ENCODE data around the gene PCDHGA2. TPM values are rescaled to one million over a fixed set of nuclear protein-coding genes. Genes with fewer than 3 reads are reported as not detected.

PCDHGA2 gene
- 10 to 100 TPM in 6 of 9 donors, 1 to 10 TPM in 3; 5.8 to 15.1 (median 10.7) TPM for total RNA-seq
- polyA plus RNA-seq, result 1 to 10 TPM; 2.7 to 3.6 TPM
- long read RNA-seq, donor 1, full-length matches to known transcripts, result 2 of 2 reads
- long read RNA-seq, donor 1, partial matches to known transcripts, result 0 of 2 reads
- long read RNA-seq, donor 1, other reads (novel, unspliced or antisense), result 0 of 2 reads
- long read RNA-seq, donor 2, full-length matches to known transcripts, result 2 of 2 reads
- long read RNA-seq, donor 2, partial matches to known transcripts, result 0 of 2 reads
- long read RNA-seq, donor 2, other reads (novel, unspliced or antisense), result 0 of 2 reads
- long read RNA-seq, donor 3, full-length matches to known transcripts, result 1 of 1 reads
- long read RNA-seq, donor 3, partial matches to known transcripts, result 0 of 1 reads
- long read RNA-seq, donor 3, other reads (novel, unspliced or antisense), result 0 of 1 reads

DNA sequence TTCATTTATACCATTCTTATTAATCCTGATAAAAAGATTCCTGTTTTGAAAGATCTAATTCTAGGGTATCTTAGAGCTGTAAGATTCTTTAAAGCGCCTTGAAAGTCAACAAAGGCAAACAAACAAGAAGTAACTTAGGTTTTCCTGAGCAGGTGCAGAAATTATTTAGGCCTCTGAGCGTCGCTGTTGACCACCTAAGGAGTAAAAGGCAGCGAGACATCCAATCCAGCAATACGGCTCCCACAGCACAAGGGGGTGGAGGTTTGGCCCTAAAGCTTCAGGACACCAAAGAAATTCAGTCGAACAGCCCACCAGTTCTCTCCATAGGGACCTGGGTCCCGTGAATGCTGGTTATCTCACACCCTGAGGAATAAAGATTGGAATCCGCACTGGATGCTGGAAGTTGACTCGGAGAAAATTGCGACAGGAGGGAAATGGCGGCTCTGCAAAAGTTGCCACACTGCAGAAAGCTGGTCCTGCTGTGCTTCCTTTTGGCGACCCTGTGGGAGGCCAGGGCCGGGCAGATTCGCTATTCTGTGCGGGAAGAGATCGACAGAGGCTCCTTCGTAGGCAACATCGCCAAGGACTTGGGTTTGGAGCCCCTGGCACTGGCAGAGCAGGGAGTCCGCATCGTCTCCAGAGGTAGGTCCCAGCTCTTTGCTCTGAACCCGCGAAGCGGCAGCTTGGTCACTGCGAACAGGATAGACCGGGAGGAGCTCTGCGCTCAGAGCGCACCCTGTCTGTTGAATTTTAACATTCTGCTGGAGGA, at the start of gene PCDHGA2:
PCDHGA2 (plus strand) TSS at position 223 of the 769 bp plus-strand sequence.
- Histone ChIP-seq H3K4me1 (peaks cover 0 to 7% (median 0%) of the 10 kb centered on the region in 12 donors), H3K27ac (peak within 1 kb of the TSS; percentile 21 to 82 (median 75)), H3K4me3 (peak within 1 kb of the TSS; percentile 3 to 61 (median 51)), H3K27me3 (peaks cover 0 to 34% (median 0%) of the 10 kb centered on the region in 9 donors), H3K36me3 (no peaks in the 10 kb centered on the region), H3K9me3 (peaks cover 0 to 99% (median 40%) of the 10 kb centered on the region in 12 donors)
- ATAC-seq, result peak; percentile 66 to 70 (median 69)
- WGBS, 4 donors, result 7 to 12% (median 8%) methylated on average over 26 to 27 of the region's 27 CpGs
- peak in 2 of 5 donors; percentile 52 to 54 for DNase-seq
- TF ChIP-seq, protein P1, sequence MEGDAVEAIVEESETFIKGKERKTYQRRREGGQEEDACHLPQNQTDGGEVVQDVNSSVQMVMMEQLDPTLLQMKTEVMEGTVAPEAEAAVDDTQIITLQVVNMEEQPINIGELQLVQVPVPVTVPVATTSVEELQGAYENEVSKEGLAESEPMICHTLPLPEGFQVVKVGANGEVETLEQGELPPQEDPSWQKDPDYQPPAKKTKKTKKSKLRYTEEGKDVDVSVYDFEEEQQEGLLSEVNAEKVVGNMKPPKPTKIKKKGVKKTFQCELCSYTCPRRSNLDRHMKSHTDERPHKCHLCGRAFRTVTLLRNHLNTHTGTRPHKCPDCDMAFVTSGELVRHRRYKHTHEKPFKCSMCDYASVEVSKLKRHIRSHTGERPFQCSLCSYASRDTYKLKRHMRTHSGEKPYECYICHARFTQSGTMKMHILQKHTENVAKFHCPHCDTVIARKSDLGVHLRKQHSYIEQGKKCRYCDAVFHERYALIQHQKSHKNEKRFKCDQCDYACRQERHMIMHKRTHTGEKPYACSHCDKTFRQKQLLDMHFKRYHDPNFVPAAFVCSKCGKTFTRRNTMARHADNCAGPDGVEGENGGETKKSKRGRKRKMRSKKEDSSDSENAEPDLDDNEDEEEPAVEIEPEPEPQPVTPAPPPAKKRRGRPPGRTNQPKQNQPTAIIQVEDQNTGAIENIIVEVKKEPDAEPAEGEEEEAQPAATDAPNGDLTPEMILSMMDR (IDR thresholded peaks at IDR 0.05), result peak; percentile 30 to 73 (median 53)
- TF ChIP-seq POLR2A (IDR thresholded peaks at IDR 0.05), result no peak
- intact Hi-C loops (cut with DNase I), result loop anchor here in 5 of 10 donors (2.0 to 10.0 kb wide), 4 partner anchors 114 to 224 kb away; partner anchors contain the start of gene PCDHB14 (in 1 of the 5)

DNA sequence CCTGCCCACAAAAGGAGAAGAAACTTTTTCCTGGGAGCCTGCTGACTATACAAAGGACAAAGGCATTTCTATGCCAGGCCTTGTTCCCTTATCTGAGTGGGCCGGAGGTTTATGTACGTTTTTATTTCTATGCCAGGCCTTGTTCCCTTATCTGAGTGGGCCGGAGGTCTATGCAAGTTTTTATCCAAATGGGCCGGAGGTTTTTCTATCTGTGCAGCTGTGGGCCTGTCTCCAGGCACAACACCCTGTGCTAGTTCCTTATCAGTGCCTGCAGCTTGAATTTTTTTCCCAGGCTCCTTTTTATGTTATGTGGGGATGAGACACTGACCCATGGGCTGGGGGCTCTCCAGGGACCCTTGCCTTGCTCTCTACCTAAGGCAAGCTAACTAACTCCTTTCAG, 40.2 kb upstream of the PCDHGA2 start:
- no peaks in the 10 kb centered on the region for H3K27me3 ChIP-seq
- peaks cover 0 to 97% (median 67%) of the 10 kb centered on the region in 12 donors for H3K9me3 ChIP-seq
- intact Hi-C loops (cut with DNase I), result no loop called here
- no peak for DNase-seq
- whole genome bisulfite sequencing, 4 donors, result 20 to 67% (median 48%) methylated on average over 4 of the region's 4 CpGs
- no peaks in the 10 kb centered on the region for H3K4me1 ChIP-seq
- no peak overlapping the region for H3K4me3 ChIP-seq
- peak overlapping the region in 1 of 12 donors; percentile 10 for H3K27ac ChIP-seq
- no peak for ATAC-seq
- H3K36me3 ChIP-seq, result no peaks in the 10 kb centered on the region
- no peak for TF ChIP-seq POLR2A (IDR thresholded peaks at IDR 0.05)
- TF ChIP-seq, protein P1 (IDR thresholded peaks at IDR 0.05), result no peak

DNA sequence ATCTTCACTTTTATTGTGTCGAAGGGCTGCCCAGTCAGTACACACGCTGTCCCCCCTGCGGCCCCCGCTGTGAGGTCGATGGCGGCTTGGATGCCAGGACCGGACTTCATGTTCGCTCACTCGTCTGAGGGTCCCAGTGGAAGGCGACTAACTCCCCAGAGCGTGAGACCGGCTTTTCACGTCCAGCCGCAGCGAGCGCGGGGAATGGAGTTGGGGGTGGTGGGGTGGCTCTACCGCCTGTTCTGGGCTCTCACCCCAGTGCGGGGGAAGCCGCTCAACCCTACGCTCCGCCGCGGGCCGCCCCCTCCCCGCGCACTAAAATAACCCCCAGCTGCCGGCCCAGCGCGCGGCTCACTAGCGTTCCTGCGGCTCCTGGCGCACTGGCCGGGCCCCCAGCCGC, 34.8 kb upstream of the PCDHGA2 start, which contains the start of gene SLC25A2:
SLC25A2 (minus strand) TSS at position 294 of the 400 bp plus-strand sequence; CDS start at position 110, 184 bp downstream.
- Histone ChIP-seq H3K4me3 (no peak within 1 kb of the TSS), H3K27ac (no peak within 1 kb of the TSS), H3K4me1 (no peaks in the 10 kb centered on the region), H3K27me3 (no peaks in the 10 kb centered on the region), H3K9me3 (peaks cover 0 to 100% (median 78%) of the 10 kb centered on the region in 12 donors), H3K36me3 (no peaks in the 10 kb centered on the region)
- no peak for DNase-seq
- 34 to 47% (median 39%) methylated on average over 18 to 36 of the region's 36 CpGs for WGBS, 4 donors
- intact Hi-C loops (cut with DNase I), result no loop called here
- no peak for ATAC-seq
- TF ChIP-seq, protein P1 (IDR thresholded peaks at IDR 0.05), result no peak
- no peak for TF ChIP-seq POLR2A (IDR thresholded peaks at IDR 0.05)

Measured in heart left ventricle (tissue), 16 donors.